Hippocampal formation (tissue), 2 donors: ENCODE data around the gene TSHZ2.
"Not testable (repeated sequence)": the region's sequence is repeated elsewhere in the genome, so short reads cannot be mapped to it uniquely, and the experiment has no call there.

ENCODE experiments used
- DNase-seq, 2 donors: peaks; one replicate each; lab custom pipeline; 2025; lab: John Stamatoyannopoulos, UW

TSHZ2 gene

GRCh38 chr20:52996130-52996529, 24.0 kb downstream of the TSHZ2 start:
- DNase-seq: no peak

- DNase-seq: no peak
Observed at GRCh38 chr20:52996658-52997057, 24.5 kb downstream of the TSHZ2 start.

DNA sequence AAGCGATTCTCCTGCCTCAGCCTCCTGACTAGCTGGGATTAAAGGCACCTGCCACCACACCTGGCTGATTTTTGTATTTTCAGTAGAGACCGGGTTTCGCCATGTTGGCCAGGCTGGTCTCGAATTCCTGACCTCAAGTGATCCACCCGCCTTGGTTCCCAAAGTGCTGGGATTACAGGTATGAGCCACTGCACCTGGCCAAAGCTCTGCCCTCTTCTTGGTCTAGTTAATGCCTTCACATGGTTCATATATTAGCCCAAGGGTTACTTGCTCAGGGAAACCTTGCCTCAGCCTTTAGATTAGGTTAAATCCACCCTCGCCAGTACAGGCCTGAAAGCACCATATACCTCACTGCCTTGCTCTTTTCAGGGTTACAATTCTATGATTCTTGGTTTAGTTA, 26.1 kb downstream of the TSHZ2 start:
- no peak for DNase-seq

GRCh38 chr20:52999040-52999439, 26.9 kb downstream of the TSHZ2 start:
- no peak for DNase-seq

DNA sequence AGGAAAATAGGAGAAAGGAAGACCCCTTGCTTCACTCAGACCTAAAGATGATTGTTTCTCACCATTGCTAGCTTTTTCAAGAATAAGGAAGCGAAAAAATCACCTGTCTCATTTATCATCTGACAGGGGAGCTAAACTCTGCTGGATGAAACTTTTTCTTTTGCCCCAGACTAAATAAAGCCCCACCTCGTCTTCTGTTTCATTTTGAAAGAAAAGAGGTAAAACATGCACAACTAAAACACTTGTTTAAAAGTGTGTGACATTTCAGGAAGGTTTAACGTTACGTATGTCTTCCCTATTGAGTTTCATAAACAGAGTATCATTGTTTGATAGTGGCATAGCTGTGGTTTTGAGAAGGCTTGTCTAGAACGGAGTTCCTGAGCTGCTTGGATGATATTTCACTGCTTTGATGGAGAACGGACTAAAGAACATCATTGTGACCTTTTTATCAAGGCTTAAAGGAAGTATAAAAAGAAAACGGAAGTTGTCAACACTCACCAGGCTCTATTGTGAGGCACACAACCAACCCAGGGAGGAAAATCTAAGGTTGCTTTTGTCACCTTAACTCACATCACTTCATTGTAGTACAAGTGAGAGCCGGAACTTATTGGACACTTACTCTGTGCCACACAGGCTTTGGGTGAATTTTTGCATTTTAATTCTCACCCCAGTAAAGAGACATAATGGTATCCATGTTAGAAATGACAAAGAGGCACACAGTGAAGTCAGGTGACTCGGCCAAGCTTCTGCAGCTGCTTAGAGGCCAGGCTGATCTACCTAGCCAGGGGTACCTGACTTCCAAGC, 29.5 kb downstream of the TSHZ2 start:
- no peak for DNase-seq

DNA sequence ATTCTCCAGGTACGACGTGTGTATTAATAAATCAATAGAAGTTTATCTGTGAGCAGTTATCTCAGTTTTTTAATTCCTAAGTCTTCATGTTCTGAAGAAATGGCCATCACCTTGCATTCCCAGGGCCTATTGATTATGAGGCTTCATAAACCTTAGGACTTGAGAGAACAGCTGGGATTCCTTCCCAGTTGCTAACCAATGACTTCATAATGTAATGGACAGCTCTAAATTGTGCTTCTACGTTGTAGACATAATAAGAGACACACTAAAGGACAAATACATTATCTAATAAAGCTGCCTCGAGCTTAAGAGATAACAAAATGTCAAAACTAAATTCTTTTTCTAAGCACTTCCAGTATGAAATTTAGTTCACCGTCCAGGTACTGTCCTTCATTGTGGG, 30.6 kb downstream of the TSHZ2 start:
- no peak for DNase-seq

DNA sequence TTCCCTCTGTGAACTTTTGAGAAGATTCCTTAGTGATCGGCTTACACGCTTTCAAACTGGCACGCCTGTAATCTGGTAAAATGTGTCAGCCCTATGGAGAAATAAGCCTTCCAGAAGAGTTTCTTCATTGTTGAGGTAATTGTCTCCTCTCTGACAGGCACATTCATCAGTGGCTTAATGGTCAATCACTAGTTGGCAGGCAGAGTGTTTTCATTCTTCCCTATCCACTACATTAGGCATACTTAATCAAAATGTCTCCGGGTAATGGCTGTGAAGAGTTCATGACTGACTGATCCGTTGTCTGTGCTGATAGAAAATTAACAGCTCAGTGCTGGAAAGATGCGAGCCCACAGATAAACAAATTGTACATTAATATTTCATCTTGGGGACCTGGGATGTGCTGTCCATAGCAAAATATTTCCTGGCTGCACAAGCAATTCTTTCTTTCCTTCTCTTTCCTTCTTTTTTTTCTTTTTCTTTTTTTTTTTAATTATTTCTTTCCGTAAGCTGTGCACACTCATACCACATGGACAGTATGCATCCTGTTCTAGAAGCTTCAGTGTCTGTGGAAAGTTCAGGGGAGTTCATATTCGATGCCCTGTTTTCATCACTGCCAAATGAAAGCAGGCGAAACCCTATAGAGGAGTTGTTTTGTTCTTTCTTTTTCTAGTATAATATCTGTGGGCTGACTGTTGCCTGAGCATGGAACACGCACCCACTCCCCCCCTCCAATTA, 31.4 kb downstream of the TSHZ2 start:
- DNase-seq: no peak

DNA sequence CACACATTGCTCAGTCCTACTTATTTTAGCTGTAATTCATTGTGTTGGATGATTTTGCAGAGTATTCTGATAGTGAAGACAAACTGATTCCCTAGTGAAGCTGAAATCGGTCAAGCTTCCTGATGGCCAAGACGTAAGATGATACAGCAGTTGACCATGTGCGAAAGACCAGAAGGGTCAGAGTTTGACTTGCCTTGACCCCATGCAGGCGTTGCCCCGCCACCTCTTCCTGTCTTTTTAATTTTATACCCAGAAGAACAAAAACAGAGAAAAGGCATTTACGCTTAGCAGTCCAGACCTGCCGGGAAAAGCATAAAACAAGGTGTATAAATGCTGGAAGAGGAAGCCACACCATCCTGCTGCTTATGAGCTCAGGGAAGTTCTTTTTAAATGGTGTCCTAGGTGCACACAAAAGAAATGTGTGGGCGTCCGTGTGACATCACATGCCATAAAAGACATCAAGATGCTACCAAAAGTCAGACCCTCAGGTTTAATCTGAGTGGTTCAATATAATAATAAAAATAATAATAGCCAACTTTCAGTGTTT, 32.2 kb downstream of the TSHZ2 start:
- DNase-seq: no peak

DNA sequence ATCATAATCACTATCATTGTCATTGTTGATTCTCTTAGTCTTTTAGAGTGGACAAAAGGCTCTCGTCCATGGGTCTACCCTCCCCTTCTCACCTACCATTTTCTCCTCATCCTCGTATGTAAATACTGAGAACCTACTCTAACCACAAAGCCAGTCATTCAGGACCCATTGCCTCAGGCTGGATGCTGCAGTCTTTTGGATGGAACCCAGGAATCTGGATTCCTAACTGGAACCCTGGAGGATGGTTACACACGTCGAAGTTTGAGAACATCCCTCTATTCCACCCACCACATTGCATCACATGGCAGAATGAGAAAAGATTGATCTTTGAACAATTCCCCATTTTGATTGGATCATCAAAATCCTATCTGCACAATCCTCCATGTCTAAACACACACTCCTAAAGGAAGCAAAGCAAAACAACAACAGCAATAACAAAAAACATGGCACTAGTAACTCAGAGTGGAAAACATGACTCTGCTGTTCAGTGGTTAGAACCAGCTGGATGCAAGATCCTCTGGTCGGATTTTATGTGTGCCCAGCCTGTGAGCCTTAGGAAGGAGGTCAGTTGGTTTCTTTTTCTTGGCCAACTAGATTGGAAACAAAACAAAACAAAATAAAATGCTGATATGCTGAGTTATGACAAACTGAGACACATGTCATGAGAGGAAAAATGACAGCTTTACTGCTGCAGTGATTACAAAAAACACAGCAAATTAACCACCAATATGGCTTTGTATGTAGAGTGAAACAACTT, 38.0 kb downstream of the TSHZ2 start:
- DNase-seq: no peak

- no peak for DNase-seq
Observed at GRCh38 chr20:53011640-53012039, 39.5 kb downstream of the TSHZ2 start.

DNA sequence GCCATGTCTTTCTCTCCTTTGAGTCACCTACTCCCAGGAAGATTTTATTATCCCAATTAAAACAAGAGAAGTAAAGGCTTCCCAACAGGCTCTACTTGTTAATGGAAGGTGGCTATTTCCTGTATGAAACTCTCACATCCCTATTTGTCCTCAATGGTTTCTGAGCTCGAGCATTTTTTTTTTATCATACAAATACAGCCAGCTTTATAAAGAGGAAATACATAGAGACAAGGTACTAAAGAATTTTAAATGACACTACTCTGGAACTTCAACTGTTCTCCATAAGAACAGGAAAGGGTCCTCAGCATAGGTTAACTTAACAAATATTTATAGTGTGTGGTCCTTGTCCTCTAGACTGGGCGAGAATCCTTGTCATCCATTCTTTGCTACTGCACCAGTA, 41.0 kb downstream of the TSHZ2 start:
- DNase-seq: no peak

GRCh38 chr20:53013847-53014246, 41.7 kb downstream of the TSHZ2 start:
- no peak for DNase-seq

DNA sequence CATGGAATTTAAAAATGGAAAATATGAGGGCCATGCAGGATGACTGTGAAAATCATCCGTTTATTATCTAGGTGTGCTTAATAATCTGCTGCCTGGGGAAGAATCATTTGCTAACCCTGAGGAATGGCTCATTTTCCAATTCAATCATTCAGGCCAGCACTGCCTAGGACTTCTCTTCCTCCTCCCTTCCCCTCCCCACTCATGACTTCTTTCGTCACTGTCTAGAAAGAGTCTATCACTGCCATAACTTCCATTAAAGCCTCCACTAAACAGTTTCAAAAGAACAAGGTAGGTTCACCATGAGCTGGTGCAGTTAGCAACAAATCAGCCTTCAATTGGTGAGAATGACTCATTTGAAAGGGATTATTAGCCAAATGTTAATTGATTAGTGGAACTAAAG, 43.9 kb downstream of the TSHZ2 start:
- DNase-seq: no peak

DNA sequence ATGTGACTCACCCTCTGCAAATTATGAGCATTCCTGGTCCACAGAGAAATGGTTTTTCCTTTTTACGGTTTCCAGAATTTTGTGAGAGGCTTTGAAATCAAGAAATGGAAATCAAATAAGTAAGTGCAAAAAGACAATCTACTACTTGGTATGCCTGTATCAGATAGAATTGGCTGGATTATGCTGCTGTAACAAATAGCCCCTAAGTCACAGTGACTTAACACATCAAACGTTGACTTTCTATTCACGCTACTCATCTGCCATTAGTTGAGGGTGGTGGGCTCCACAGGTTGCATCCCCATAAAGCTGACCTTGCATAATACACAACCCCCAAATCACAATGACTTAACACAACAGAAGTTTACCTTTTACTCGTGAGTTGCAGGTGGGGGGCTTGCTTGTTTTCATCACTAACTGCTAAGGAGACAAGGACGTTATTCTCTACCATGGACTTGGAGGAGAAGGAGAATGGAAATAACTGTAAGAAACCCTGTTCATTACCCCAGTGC, 44.4 kb downstream of the TSHZ2 start:
- no peak for DNase-seq

GRCh38 chr20:53017206-53017605, 45.0 kb downstream of the TSHZ2 start:
- DNase-seq: no peak

- DNase-seq: no peak
Observed at GRCh38 chr20:53019464-53019863, 47.3 kb downstream of the TSHZ2 start.

DNA sequence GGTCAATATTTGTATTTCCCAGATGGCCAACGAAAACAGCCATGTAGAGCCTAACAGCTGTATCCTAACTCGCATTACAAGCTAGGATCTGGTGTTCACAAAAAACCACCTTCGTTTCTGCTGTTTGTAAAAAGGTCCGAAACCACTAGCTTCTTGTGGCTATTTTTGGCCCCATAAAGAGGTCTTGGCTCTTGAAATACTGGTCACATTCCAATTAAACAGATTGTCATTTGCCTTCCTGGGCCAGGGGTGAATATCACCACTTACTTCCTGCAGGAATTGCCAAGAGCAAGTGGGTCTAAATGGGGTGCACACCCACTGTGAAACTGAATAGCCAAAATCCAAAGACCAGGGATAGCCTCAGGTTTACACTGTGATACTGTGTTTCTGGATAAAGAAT, 48.2 kb downstream of the TSHZ2 start:
- DNase-seq: no peak

- no peak for DNase-seq
Observed at GRCh38 chr20:53020834-53021233, 48.7 kb downstream of the TSHZ2 start.

DNA sequence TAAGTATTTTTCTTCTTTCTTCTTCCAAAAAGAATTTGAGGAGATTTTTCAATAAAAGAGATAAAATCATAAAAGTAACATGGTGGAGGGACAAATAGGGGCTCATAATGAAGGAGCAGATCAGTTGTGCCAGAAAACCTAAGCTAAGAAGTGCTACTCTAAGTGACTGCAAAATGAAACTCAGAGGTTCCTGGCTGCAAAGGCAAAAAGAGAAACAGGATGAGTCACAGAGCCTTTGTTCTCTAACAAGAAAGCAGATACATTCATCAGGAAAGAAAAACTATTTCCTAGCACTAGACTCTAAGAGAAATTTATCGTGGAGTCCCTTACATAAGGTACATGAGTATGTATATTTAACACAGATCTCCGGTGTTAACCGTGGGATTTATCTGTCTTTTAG, 49.8 kb downstream of the TSHZ2 start:
- DNase-seq: no peak

- DNase-seq: no peak
Observed at GRCh38 chr20:53023732-53024520, 51.8 kb downstream of the TSHZ2 start.

DNA sequence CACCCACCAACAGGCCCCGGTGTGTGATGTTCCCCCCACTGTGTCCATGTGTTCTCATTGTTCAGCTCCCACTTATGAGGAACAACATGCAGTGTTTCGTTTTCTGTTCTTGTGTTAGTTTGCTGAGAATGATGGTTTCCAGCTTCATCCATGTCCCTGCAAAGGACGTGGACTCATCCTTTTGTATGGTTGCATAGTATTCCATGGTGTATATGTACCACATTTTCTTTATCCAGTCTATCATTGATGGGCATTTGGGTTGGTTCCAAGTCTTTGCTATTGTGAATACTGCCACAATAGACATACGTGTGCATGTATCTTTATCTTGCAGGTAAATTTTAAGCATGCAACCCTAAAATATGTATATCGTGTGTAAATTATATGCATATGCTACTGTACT, 52.5 kb downstream of the TSHZ2 start:
- not testable (repeated sequence) for DNase-seq
